ENCODE results near the gene GATAD2A.
"Not testable (repeated sequence)": the region's sequence is repeated elsewhere in the genome, so short reads cannot be mapped to it uniquely, and the experiment has no call there.

The GATAD2A gene

DNA sequence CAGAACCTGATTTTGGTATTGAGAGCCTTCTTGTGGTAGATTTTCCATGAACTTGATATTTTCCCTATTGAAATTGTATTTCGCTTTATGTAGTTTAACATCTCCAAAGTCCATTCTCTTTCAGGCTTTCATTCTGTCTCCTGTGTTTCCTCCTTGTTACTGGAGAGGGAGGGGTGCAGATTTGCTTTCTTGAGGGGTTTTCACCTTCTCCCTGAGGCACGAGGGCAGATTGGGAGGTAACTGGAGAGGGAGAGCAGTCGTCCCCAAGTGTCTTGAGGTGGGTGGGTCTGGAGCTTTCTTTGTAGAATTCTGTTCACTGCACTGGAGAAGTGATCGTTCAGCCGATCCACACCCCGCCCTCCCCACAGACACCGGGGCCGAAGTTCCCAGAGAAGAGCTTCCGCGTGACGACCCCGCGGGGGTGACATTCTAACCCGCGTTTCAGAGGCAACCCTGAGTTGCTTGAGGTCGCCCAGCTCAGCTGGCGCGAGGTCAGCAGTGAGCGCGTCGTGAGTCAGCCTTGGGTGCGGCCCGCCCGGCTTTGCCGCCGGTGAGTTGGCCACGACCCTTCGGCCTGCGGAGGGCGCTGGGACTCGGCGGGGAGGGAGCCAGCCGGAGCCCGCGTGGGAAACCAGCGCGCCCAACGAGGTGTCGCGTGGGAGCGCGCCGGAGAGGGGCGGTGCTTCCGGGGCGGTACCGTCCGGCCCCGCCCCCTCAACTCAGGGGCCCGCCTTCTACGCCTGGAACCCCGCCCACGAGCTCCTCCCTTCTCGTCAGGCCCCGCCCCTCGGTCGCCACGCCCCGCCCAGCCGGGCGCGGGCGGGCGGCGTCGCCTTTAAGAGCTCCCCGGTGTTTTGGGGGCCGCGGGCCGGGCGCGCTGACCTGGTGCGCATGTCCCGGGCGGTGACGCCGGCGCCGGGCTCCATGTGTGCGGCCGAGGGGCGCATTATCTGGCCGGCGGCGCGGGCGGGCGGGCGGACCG, at the start of gene GATAD2A:
Gene GATAD2A, plus strand, starts transcription at position 797 of the 982 bp plus-strand sequence. CDS start 59,671 bp downstream, outside the sequence.
- peak; percentile 23 to 96 (median 87) for DNase-seq

- DNase-seq: no peak
Measured at GRCh38 chr19:19356500-19356899, 49.0 kb upstream of the GATAD2A start.

DNA sequence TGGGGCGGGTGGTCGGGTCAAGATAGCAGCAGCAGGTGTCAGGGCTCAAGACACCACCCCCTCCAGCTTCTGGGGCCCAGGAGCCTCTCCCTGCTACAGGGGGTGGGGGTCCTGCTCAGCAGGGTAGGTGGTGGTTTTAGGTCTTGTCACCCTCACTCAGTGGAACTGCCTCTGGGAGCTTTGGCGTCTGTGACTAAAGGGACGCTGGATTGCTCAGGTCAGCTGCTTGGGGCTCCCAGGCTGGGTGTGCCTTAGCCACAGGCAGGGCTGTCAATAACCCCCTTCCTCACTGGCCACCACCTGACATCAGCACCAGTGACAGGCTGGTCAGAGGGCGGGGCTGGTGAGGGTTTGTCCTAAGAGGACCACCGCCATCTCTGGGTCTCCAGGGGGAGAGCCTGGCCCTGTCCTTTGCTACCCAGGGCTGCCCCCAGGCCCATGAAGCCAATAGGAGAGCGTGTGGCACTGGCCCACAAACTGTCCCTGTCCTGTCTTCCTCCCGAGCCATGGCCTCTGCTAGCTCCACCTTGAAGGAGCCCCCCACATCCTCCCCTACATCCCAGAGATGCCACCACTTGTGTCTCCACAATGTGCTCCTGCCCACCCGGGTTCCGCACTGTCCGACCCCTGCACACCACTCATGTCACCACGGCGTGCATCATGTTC, 48.4 kb upstream of the GATAD2A start:
- no peak for DNase-seq

GRCh38 chr19:19361075-19361594, 44.3 kb upstream of the GATAD2A start:
- peak in 47 of 56 donors; percentile 7 to 83 (median 43) for DNase-seq

- DNase-seq: no peak
Measured at GRCh38 chr19:19362075-19362474, 43.4 kb upstream of the GATAD2A start.

GRCh38 chr19:19366434-19367396, 38.8 kb upstream of the GATAD2A start:
- DNase-seq: peak in 28 of 56 donors; percentile 5 to 51 (median 20)

DNA sequence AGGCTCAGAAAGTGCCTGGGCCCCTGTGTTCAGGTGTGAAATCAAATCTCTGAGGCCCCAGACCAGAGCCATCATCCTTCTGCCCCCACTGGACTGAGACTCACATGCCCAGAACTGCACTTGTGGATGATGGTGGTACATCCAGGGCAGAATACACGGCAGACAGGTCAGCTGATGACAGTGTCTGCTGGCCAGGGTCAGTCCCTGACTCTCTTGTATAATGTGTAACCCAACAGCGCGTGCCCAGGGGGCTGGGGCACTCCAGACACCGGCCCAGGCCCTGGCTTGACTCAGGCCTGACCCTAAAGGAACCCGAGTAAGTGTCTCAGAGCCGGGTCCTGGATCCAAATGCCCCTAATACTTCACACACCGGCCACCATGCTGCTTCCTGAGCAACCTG, 37.4 kb upstream of the GATAD2A start:
- no peak for DNase-seq

DNA sequence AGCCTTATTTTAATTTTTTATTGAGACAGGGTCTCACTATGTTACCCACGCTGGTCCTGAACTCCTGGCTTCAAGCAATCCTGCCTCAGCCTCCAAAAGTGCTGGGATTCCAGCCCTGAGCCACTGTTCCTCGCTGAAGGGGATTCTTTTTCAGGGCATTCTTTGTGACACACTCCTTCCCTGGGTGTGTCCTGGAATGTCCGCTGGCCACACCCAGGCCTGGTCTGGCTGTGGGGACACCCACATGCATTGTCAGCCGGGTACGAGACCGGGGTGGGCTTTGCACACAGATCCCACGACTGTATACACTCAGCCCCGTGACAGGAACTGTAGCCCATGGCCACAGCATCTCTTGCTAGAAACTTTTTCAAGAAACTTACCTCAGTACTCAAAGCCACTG, 34.4 kb upstream of the GATAD2A start:
- no peak for DNase-seq

GRCh38 chr19:19372656-19373416, 32.6 kb upstream of the GATAD2A start:
- DNase-seq: peak in 8 of 56 donors; percentile 2 to 34 (median 7)

GRCh38 chr19:19379527-19379926, 25.9 kb upstream of the GATAD2A start:
- no peak for DNase-seq

- not testable (repeated sequence) for DNase-seq
Measured at GRCh38 chr19:19380316-19380715, 25.2 kb upstream of the GATAD2A start.

GRCh38 chr19:19381007-19381926, 24.2 kb upstream of the GATAD2A start:
- no peak for DNase-seq

DNA sequence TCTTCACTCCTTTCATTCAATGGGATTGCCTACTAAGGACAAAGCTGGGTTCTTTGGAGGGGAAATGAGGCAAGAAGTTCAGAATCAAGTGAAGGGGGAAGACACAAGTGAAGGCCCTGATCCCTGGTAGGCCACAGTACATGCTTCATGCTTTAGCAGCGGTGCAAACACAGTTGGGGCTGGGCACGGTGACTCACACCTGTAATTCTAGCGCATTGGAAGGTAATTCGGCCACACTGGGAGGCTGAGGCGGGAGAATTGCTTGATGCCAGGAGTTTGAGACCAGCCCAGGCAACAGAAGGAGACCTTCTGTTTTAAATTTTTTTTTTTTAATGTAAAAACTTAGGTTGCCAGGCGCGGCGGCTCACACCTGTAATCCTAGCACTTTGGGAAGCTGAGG, 23.4 kb upstream of the GATAD2A start:
- no peak for DNase-seq

- DNase-seq: no peak
Measured at GRCh38 chr19:19384486-19384885, 21.0 kb upstream of the GATAD2A start.

GRCh38 chr19:19385131-19385895, 20.2 kb upstream of the GATAD2A start:
- DNase-seq: peak; percentile 86 to 100 (median 100)

- peak in 1 of 56 donors; percentile 66 for DNase-seq
Measured at GRCh38 chr19:19385896-19386869, 19.3 kb upstream of the GATAD2A start.

DNA sequence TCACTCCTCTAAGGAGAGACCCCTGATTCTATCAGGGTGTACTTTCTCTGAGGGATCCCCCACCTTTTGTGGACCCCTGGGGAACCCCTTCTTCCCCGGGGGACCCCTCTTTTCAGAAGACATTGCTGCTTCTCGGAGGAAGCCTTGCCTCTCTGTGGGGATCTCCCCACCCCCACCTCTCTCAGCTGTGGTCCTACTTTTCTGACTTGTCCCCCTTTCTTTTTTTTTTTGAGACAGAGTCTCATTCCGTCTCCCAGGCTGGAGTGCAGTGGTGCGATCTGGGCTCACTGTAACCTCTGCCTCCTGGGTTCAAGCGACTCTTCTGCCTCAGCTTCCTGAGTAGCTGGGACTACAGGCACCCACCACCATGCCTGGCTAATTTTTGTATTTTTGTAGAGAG, 18.4 kb upstream of the GATAD2A start:
- DNase-seq: no peak

Data from amygdala (tissue), 56 donors.